Heart left ventricle (tissue), 16 donors: ENCODE measurements around the gene HIBADH. TPM values are rescaled to one million over a fixed set of nuclear protein-coding genes. Genes with fewer than 3 reads are reported as not detected.

Experiments used
- ATAC-seq, 4 donors: fragments of 200-7000 bp; cut with Tn5 transposase; one replicate each; pipeline ENCODE4 v1.9.1; 2020 to 2022; ENCODE audit warnings: moderate library complexity in 4 of 4, mild to moderate bottlenecking in 3 of 4, moderate number of reproducible peaks in 1 of 4
- DNase-seq, 5 donors: peaks; one replicate each; pipeline ENCODE4 v3.0.0-alpha.2; 2020
- H3K27ac ChIP-seq, 12 donors: fragments of 200-600 bp; sonication (generic) in 4 of 12; one replicate each; pipeline versions ENCODE4 v1.5.0 to v1.8.0; 2016 to 2022; ENCODE audit warnings: mild to moderate bottlenecking in 2 of 12
- H3K27me3 ChIP-seq, 9 donors: fragments of 200-600 bp; sonication (generic) in 2 of 9; one replicate each; pipeline versions ENCODE4 v1.5.1 to v1.8.0; 2016 to 2022; ENCODE audit warnings: mild to moderate bottlenecking in 3 of 9
- H3K36me3 ChIP-seq, 9 donors: fragments of 200-600 bp; sonication (generic) in 2 of 9; one replicate each; pipeline versions ENCODE4 v1.5.0 to v1.8.0; 2018 to 2022; ENCODE audit warnings: mild to moderate bottlenecking in 2 of 9
- H3K4me1 ChIP-seq, 12 donors: fragments of 200-600 bp; sonication (generic) in 4 of 12; one replicate each; pipeline versions ENCODE4 v1.5.0 to v1.8.0; 2016 to 2022; ENCODE audit warnings: mild to moderate bottlenecking in 3 of 12
- H3K4me3 ChIP-seq, 12 donors: fragments of 200-600 bp; sonication (generic) in 4 of 12; one replicate each; pipeline versions ENCODE4 v1.5.0 to v1.8.0; 2017 to 2022; ENCODE audit warnings: mild to moderate bottlenecking in 9 of 12, moderate library complexity in 4 of 12
- H3K9me3 ChIP-seq, 12 donors: fragments of 200-600 bp; sonication (generic) in 4 of 12; one replicate each; pipeline versions ENCODE4 v1.5.0 to v1.8.0; 2016 to 2022; ENCODE audit warnings: mild to moderate bottlenecking in 1 of 12
- POLR2A ChIP-seq, 2 donors: fragments of 450-650 bp; IDR thresholded peaks; one replicate each; pipeline ENCODE4 v1.6.1; 2017; ENCODE audit warnings: antibody characterized with exemption in 2 of 2, mild to moderate bottlenecking in 2 of 2, moderate library complexity in 2 of 2
- WGBS, 4 donors: extraction: QIAGEN DNeasy Blood & Tissue Kit in 2 of 4; methylation state at CpG; one replicate each; pipeline versions ENCODE4 v1.1.5 to v1.1.7; 2013 to 2018; 5-methylcytosine and 5-hydroxymethylcytosine counted together
- intact Hi-C, 10 donors: fragments of 100-400 bp; cut with DNase I; formaldehyde crosslinking; loops; one replicate each; pipeline versions ENCODE4 v1.11.1 to v1.14.2; 2022
- polyA plus RNA-seq, 2 donors: library from polyadenylated mRNA; stranded (reverse); fragments of 200-250 nt; gene quantifications; one replicate each; pipeline ENCODE4 v1.2.3, GENCODE V29; 2013
- total RNA-seq, 9 donors: library from RNA; depleted of rRNA in 2 of 9; stranded (reverse); fragments of >200 nt in 2 of 9; fragmentation: NEBNext Ultra II Directional in 3 of 9; extraction: Animal tissue kit (Norgen Biotek cat#: 25700) in 3 of 9; gene quantifications; one replicate each; pipeline versions ENCODE4 v1.1.0 to v1.2.4, GENCODE V29; 2016 to 2023
- TF ChIP-seq, protein P1 (sequence below), 12 donors: fragments of 200-600 bp; sonication (generic) in 4 of 12; IDR thresholded peaks; one replicate each; pipeline versions ENCODE4 v1.5.0 to v1.8.0; 2018 to 2022; ENCODE audit warnings: antibody characterized with exemption in 12 of 12, mild to moderate bottlenecking in 5 of 12
- donor health status: ischemic (EF 13 %, LVEDD 7.1; RV severe dilation, severe dysfunction).
- donor health status: healthy with polysubstance abuse.
- donor health status: DM: no; HTN: yes; CAD: no.
- donor health status: DM: no; HTN: no; CAD: no.
- donor health status: ischemic (EF 25% LVEDD 6.9; RV normal size, moderate dysfunction).
- donor health status: ischemic (EF 25% LVEDD 5.7; RV mildly dilated, moderate dysfunction).
- donor health status: healthy.
- donor health status: DM: yes; HTN: yes; CAD: no.
- donor health status: ischemic (EF 35%, LVEDD 5.7; RV mildly dilated, moderate dysfunction).
- donor health status: nonischemic (EF 11% LVEDD 7.7; RV severe dilation, severe dysfunction).
- donor health status: DM: yes; HTN: yes; CAD: no.
- donor health status: PGD.
- donor health status: ischemic (EF 29% LVEDD 5.4; RV normal size, mild dysfunction).
- donor health status: nonischemic (EF 23%, LVEDD 6.1; RV moderate dilation, normal function).

HIBADH gene
- total and polyA plus RNA-seq, 11 donors, result 34.4 to 107 (median 69.3) TPM

DNA sequence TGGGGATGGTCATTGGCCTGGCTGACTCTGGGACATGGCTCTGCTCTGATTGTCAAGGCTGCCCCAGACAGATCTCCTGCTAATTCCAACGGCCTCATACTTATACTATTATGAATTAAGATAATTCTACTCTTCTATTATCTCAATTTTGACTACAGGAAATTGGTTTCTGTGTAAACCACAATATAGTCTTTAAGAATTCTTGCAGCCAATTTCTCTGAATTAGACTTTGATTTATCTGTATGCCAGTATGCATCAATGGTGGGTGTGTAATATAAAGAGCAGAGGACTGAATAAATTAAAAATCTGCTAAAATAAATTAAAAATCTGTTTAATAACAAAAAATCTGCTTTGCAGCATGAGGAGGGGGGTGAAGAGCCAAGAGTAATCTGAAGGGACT, 27.0 kb downstream of the HIBADH start:
- Histone ChIP-seq H3K4me3 (no peak overlapping the region), H3K9me3 (no peaks in the 10 kb centered on the region), H3K27ac (no peak overlapping the region), H3K27me3 (no peaks in the 10 kb centered on the region), H3K4me1 (peaks cover 0 to 26% (median 11%) of the 10 kb centered on the region in 12 donors), H3K36me3 (peaks cover 0 to 14% (median 0%) of the 10 kb centered on the region in 9 donors)
- intact Hi-C loops, result no loop called here
- no peak for TF ChIP-seq POLR2A (IDR thresholded peaks at IDR 0.05)
- TF ChIP-seq, protein P1, sequence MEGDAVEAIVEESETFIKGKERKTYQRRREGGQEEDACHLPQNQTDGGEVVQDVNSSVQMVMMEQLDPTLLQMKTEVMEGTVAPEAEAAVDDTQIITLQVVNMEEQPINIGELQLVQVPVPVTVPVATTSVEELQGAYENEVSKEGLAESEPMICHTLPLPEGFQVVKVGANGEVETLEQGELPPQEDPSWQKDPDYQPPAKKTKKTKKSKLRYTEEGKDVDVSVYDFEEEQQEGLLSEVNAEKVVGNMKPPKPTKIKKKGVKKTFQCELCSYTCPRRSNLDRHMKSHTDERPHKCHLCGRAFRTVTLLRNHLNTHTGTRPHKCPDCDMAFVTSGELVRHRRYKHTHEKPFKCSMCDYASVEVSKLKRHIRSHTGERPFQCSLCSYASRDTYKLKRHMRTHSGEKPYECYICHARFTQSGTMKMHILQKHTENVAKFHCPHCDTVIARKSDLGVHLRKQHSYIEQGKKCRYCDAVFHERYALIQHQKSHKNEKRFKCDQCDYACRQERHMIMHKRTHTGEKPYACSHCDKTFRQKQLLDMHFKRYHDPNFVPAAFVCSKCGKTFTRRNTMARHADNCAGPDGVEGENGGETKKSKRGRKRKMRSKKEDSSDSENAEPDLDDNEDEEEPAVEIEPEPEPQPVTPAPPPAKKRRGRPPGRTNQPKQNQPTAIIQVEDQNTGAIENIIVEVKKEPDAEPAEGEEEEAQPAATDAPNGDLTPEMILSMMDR (IDR thresholded peaks at IDR 0.05), result no peak
- ATAC-seq (no peak), DNase-seq (no peak)
- WGBS, 4 donors, result 53 to 63% (median 61%) methylated on average over 1 of the region's 1 CpG

DNA sequence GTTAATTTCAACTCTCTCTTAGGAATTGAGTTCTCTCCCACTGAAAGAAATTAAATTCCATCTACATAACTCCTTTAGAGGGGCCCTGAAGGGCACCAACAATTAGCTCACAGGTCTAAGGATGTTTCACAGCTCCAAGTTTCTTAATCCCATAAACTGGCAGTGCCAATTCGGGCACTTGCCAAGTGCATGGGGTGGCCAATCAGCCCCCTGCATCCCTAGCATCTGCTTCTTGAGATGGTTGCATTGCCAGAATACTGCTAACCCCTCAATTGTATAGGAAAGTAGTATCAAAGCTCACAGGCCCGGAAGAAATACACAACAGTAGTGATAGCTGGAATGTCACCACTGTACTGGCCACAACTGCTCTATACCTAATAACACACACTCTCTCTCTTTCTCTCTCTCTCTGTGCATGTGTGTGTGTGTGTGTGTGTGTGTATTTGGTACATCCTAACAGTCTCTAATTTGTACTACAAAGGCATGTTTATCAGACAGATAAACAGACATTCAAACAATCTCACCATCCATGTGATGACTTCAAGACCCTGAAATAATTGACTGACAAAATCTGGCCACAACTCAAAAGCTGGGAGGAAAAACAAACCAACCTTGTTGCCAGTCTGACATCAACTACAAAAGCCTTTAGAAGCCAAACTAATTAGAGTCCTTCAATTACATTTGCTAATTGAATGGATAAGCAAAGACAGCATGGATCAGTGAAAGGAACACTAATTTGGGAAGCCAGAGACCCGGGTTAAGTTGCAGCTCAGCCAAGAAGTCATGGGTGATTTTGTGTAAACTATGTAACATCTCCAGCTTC, 27.8 kb downstream of the HIBADH start:
- intact Hi-C loops, result no loop called here
- DNase-seq (no peak), ATAC-seq (no peak)
- Histone ChIP-seq H3K4me1 (peaks cover 0 to 21% (median 9%) of the 10 kb centered on the region in 12 donors), H3K9me3 (no peaks in the 10 kb centered on the region), H3K4me3 (no peak overlapping the region), H3K36me3 (peaks cover 0 to 18% (median 6%) of the 10 kb centered on the region in 9 donors), H3K27me3 (no peaks in the 10 kb centered on the region), H3K27ac (no peak overlapping the region)
- WGBS, 4 donors, result 79 to 84% (median 81%) methylated on average over 3 of the region's 3 CpGs
- TF ChIP-seq POLR2A (IDR thresholded peaks at IDR 0.05), result no peak
- TF ChIP-seq, protein P1 (IDR thresholded peaks at IDR 0.05), result no peak

DNA sequence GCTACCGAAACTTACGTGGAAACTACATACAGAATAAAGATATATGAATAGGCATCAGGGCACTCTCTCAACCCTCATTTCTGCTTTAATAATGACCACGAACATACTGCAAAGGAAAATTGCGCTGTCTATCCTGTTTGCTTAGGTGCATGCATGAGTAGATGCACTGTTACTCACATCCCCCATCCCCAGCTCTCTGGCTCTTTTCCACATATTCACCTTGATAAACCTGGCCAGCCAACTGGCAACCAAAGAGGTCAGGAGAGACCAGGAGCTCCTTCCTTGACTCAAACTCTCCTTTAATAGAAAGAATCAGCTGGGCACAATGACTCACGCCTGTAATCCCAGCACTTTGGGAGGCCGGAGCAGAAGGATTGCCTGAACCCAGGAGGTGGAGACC, 29.6 kb downstream of the HIBADH start:
- 79 to 91% (median 85%) methylated on average over 6 of the region's 6 CpGs for WGBS, 4 donors
- DNase-seq, result no peak
- ATAC-seq, result no peak
- peaks cover 0 to 31% (median 15%) of the 10 kb centered on the region in 9 donors for H3K36me3 ChIP-seq
- no peak overlapping the region for H3K4me3 ChIP-seq
- H3K27me3 ChIP-seq, result no peaks in the 10 kb centered on the region
- no peak overlapping the region for H3K27ac ChIP-seq
- H3K9me3 ChIP-seq, result no peaks in the 10 kb centered on the region
- intact Hi-C loops, result no loop called here
- H3K4me1 ChIP-seq, result peaks cover 0 to 21% (median 9%) of the 10 kb centered on the region in 12 donors
- TF ChIP-seq POLR2A (IDR thresholded peaks at IDR 0.05), result no peak
- TF ChIP-seq, protein P1 (IDR thresholded peaks at IDR 0.05), result no peak

DNA sequence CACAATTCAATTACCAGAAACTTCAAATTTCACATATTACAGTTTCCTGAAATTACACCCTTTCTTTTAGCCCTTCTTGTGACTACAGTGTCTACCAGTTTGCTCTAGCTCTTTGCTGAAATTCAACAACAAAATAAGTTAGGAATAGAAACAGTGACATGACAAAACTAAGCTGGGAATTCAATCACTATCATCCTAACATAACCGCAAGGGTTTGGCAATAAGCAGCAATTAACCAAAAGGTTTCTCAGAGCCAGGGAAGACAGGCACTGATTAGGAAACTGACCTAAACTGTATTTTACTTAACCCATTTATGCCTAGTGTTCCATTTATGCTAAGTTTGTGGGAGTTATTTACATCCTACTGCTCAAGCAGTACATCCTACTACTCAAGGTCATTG, 31.3 kb downstream of the HIBADH start:
- H3K4me1 ChIP-seq, result peaks cover 0 to 14% (median 5%) of the 10 kb centered on the region in 12 donors
- H3K9me3 ChIP-seq, result no peaks in the 10 kb centered on the region
- no peak overlapping the region for H3K27ac ChIP-seq
- 77 to 90% (median 85%) methylated on average over 1 of the region's 1 CpG for WGBS, 4 donors
- H3K4me3 ChIP-seq, result no peak overlapping the region
- no peaks in the 10 kb centered on the region for H3K27me3 ChIP-seq
- ATAC-seq, result no peak
- no peak for DNase-seq
- TF ChIP-seq, protein P1 (IDR thresholded peaks at IDR 0.05), result no peak
- TF ChIP-seq POLR2A (IDR thresholded peaks at IDR 0.05), result no peak
- intact Hi-C loops, result no loop called here
- H3K36me3 ChIP-seq, result peaks cover 0 to 41% (median 15%) of the 10 kb centered on the region in 9 donors
